Kidney glomerular epithelial cell (primary cell): Measurements from ENCODE around the gene TRIM33.
"Not testable (repeated sequence)": the region's sequence is repeated elsewhere in the genome, so short reads cannot be mapped to it uniquely, and the experiment has no call there.

Source experiments
- DNase-seq: peaks from one replicate; lab custom pipeline; 2025; lab: John Stamatoyannopoulos, UW

TRIM33 gene

DNA sequence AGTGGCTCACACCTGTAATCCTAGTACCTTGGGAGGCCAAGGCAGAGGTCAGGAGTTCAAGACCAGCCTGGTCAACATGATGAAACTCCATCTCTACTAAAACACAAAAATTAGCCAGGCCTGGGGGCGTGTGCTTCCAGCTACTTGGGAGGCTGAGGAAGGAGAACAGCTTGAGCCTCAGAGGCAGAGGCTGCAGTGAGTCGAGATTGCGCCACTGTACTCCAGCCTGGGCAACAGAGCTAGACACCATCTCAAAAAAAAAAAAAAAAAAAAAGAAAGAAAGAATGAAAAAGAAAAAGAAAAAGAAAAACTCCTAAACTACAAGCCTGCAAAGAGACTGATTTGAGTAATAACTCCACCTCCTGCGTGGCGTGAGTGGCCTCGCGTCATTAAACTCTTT is 92.1 kb downstream of the TRIM33 start:
- DNase-seq: not testable (repeated sequence)

DNA sequence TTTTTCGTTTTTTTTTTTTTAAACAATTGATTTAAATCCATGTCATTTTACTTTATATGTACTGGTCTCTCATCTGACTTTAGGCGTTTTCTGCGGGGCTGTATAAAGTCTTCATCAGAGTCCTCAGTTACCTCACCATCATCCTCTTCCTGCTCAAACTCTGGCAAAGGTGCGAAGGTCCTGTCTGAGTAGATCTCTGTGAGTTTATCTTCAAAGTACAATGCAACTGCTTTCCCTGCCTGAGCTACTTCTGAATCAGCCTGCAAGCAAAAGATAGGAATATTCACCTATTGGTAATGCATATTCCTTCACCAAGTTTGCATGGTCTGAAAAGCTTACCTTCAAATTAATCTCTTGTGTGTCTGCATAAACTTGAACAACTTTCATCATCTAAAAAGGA is 113.4 kb downstream of the TRIM33 start:
- DNase-seq: no peak

DNA sequence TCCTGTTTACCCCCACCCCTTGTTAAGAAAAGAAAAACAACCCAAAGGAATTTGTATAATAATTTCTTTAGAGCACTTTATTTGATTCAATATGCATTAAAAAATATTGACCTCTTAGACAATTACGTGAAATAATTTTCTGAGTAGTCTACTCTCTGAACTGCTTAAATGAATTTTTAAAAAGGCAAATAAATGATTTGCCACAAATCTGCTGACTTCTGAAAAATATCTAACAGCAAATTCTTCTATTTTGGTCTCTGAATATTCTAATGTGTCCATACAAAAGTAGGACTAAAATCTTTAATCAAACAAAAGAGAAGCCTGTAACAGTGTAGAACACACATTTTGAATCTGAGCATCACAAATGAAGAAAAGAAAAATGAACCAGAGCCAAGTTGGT is 115.1 kb downstream of the TRIM33 start:
- DNase-seq: no peak

- no peak for DNase-seq
Observed at GRCh38 chr1:114390960-114391359, 120.0 kb downstream of the TRIM33 start.

- no peak for DNase-seq
Observed at GRCh38 chr1:114390361-114390760, 120.6 kb downstream of the TRIM33 start.

GRCh38 chr1:114388432-114389003 is 122.5 kb downstream of the TRIM33 start:
- no peak for DNase-seq

DNA sequence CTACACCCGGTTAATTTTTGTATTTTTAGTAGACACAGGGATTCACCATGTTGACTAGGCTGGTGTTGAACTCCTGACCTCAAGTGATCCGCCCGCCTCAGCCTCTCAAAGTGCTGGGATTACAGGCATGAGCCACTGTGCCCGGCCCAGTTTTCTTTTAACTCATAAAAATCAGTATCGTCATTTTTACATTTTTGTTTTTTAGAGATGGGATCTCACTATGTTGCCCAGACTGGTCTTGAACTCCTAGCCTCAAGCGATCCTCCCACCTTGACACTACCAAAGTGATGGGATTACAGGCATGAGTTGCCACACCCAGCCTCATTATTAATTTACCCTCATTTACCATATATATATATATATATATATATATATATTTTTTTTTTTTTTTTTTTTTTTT is 123.4 kb downstream of the TRIM33 start:
- not testable (repeated sequence) for DNase-seq

DNA sequence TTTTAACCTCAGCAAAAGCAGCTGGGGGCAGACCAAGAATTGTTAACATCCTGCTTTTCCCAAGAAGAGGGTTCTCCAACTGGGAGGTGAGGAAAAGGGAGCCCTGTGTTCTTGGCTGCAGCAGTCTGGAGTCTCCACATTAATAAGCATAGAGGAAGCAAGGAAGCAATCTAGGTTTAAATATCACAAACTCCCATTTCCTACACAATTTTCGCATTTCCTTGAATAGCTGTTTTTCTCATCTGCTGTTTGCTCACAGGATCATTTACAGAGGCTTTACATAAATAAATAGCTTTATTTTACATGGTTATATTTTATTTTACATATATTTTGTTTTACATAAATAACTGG is 124.0 kb downstream of the TRIM33 start:
- no peak for DNase-seq

DNA sequence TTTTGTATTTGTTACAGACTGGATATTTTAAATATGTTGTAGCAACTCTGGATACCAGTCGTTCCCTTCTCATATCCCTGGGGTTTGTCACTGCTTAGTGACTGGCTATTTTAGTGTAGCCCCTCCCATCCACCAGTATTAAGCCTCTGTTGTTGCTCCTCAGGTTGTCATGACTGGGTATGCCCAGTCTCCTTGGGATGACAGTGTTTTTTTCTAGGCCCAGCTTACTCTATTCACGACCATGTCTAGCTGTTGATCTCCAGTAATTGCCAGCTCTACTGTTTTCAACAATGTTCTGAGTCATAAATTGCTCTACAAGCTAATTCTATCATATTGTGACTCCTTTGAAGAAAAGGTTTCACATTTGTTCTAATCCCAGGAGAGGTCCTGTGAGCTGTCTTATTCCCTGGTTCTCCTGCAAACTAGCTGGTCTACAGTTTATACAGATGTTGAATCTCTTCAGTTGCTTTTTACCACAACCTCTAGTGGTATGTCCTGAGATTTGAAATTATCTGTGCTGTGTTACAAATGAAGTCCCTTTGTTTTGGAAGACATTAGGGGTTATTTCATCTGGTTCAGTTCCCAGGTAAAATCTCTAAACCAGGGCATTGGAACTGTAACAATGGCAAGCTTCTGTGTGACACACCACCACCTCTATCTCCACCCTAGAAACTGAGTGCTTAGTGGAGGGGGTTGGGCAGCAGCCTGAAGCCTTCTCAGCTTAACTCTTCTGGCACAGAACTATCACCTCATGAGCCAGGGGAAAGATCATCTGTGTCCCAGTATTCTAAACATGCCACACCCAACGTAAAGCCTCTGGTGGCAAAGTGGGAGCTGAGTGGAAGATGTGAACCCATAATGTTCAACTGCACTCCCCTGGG is 124.6 kb downstream of the TRIM33 start:
- no peak for DNase-seq

DNA sequence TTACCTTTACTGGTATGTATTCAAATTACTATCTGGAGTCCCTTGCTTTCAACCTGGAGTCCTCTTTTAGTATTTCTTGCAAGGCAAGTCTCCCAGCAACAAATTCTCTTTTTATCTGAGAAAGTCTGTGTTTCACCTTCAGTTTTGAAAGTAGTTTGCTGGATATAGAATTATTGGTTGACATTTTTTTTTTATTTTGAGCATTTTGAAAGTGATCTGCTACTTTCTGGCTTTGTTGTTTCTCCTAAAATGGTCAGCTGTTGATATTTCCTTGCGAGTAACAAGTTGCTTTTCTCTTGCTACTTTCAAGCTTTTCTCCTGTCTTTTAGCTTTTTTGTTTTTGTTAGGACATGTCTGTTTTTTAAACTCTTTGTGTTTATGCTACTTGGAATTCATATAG is 126.1 kb downstream of the TRIM33 start:
- no peak for DNase-seq

DNA sequence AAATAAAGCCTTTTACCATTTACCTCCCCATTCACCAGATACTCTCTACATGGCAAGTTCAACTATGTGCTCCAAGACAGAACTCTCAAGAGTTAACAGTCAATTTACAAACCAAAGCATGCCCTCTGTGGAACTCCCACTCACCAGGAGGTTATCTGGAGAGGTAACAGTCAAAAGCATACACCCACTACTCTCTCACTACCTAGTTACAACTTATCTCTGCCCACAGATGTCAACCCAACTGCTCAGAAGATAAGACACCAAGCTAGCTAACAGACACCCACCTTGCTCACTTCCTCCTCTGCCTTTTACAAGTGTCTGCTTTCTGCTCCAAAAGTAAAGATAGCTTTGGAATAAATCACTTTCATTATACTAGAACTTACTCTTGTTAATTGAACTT is 131.0 kb downstream of the TRIM33 start:
- DNase-seq: no peak

- DNase-seq: no peak
Observed at GRCh38 chr1:114379358-114379757, 131.6 kb downstream of the TRIM33 start.

- DNase-seq: no peak
Observed at GRCh38 chr1:114377356-114377755, 133.6 kb downstream of the TRIM33 start.

- DNase-seq: no peak
Observed at GRCh38 chr1:114369930-114370329, 141.1 kb downstream of the TRIM33 start.

DNA sequence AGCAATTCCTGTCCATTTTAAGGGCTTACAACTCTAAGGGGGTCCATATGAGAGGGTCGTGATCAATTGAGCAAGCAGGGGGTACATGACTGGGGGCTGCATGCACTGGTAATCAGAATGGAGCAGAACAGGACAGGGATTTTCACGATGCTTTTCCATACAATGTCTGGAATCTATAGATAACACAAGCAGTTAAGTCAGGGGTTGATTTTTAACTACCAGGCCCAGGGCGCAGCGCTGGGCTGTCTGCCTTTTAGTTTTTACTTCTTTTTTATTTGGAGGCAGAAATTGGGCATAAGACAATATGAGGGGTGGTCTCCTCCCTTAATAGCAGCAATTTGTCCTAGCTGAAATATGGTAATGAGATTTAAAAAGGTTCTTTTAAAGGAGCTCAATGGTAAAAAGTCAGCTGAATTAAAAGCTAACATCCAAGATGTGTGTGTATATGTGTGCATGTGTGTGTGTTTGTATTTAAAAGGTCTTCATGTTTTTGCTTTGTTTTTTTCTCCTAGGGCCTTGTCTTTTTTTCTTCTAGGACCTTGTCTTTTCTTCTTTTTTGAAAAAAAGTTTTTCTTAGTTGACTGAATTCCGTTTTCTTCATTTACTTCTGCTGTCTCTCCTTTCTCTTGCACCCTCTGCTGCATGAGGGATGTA is 141.6 kb downstream of the TRIM33 start:
- not testable (repeated sequence) for DNase-seq

- no peak for DNase-seq
Observed at GRCh38 chr1:114368560-114369255, 142.3 kb downstream of the TRIM33 start.

GRCh38 chr1:114367810-114368209 is 143.2 kb downstream of the TRIM33 start:
- no peak for DNase-seq

DNA sequence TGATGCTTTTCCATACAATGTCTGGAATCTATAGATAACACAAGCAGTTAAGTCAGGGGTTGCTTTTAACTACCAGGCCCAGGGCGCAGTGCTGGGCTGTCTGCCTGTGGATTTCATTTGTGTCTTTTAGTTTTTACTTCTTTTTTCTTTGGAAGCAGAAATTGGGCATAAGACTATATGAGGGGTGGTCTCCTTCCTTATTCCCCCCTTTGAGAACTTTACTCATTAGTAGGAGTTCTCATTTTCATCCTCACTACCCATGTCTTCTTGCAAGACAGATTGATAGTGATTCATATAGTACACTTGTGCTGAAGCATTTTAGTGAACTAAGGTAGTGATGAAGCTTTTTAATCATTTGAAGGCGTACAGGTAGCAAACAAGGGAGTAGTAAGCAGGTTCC is 147.8 kb downstream of the TRIM33 start:
- DNase-seq: not testable (repeated sequence)

- no peak for DNase-seq
Observed at GRCh38 chr1:114359791-114360190, 151.2 kb downstream of the TRIM33 start.

- no peak for DNase-seq
Observed at GRCh38 chr1:114355240-114355639, 155.8 kb downstream of the TRIM33 start.

DNA sequence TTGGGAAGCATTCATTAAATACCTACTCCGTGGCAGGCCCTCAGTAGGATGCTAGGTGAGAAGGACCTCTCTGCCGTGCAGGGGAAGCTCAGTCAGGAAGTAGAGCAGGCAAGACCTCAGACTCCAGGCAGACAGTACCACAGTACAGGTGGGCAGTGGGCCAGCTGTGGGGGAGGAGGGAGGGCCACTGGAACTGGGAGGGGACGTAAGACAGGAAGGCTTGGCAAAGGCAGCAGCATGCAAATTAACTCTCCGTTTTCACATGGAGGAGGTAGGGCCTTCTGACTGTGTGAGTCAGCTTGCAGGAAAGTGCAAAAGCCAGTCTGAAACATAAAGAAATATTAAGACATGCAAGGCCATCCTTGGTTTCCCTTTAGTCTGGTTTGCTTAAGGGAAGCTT is 157.7 kb downstream of the TRIM33 start:
- peak; percentile 25 for DNase-seq

DNA sequence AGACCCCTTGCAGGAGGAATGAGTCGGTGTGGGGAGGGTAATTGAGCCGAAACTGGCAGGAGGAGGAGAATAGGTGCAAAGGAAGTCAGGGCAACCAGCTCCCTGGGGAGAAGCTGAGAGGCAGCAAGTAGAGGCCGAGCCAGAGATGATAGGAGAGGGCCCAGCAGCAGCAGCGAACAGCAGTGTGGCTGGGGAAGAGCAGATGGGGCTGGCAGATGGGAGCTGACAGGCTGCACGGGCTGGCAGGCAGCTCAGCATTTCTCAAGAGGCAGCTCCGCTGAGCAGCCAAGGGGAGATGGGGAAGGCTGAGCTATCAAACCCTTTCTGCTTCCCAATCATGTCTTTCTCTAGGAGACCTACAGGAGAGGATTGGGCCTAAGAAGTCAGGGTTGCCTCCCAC is 158.2 kb downstream of the TRIM33 start:
- DNase-seq: no peak
